Retinal pigment epithelial cell (primary cell): Measurements from ENCODE around the gene ACYP1.

Source experiments
- DNase-seq: peaks from one replicate; pipeline ENCODE4 v3.0.0-alpha.2; 2010; ENCODE audit warnings: low read depth
- H3K4me3 ChIP-seq: 2 replicates; pipeline ENCODE4 v1.5.1; 2011; ENCODE audit warnings: mild to moderate bottlenecking, low read length, control low read depth, moderate library complexity
- CTCF ChIP-seq: conservative IDR thresholded peaks from 2 replicates; pipeline ENCODE4 v1.5.1; 2011; ENCODE audit warnings: low read depth, low read length, control low read depth, inconsistent platforms

Gene ACYP1

GRCh38 chr14:75013290-75013689, 50.5 kb downstream of the ACYP1 start:
- H3K4me3 ChIP-seq, result no peak overlapping the region
- no peak for TF ChIP-seq CTCF
- no peak for DNase-seq

GRCh38 chr14:75011356-75011994, 52.3 kb downstream of the ACYP1 start:
- H3K4me3 ChIP-seq, result no peak overlapping the region
- TF ChIP-seq CTCF, result no peak
- DNase-seq, result peak; percentile 38

GRCh38 chr14:75010472-75011093, 53.2 kb downstream of the ACYP1 start:
- no peak for DNase-seq
- no peak overlapping the region for H3K4me3 ChIP-seq
- TF ChIP-seq CTCF, result no peak

- TF ChIP-seq CTCF, result no peak
- no peak overlapping the region for H3K4me3 ChIP-seq
- DNase-seq, result no peak
Measured at GRCh38 chr14:75009176-75009575, 54.6 kb downstream of the ACYP1 start.

GRCh38 chr14:75005357-75005756, 58.5 kb downstream of the ACYP1 start:
- no peak overlapping the region for H3K4me3 ChIP-seq
- TF ChIP-seq CTCF, result no peak
- DNase-seq, result no peak

GRCh38 chr14:75003250-75004027, 60.4 kb downstream of the ACYP1 start:
- DNase-seq, result no peak
- peak overlapping the region; percentile 93 for H3K4me3 ChIP-seq
- no peak for TF ChIP-seq CTCF
